ENCODE measurements around the gene TMEM245.
A peak's percentile ranks its signal among the peaks of the same experiment; 100 is the strongest.

TMEM245 gene

GRCh38 chr9:109020581-109021511 is 98.9 kb downstream of the TMEM245 start:
- DNase-seq = peak; percentile 5

GRCh38 chr9:109020113-109020512 is 99.6 kb downstream of the TMEM245 start:
- DNase-seq = no peak

- DNase-seq = no peak
Measured at GRCh38 chr9:109019420-109019819, 100.3 kb downstream of the TMEM245 start.

GRCh38 chr9:109017493-109017892 is 102.3 kb downstream of the TMEM245 start:
- no peak for DNase-seq

GRCh38 chr9:109017061-109017460 is 102.7 kb downstream of the TMEM245 start:
- no peak for DNase-seq

- DNase-seq = no peak
Measured at GRCh38 chr9:109016132-109016531, 103.6 kb downstream of the TMEM245 start.

GRCh38 chr9:109014608-109015280 is 105.0 kb downstream of the TMEM245 start:
- no peak for DNase-seq

GRCh38 chr9:109013679-109014607 is 105.8 kb downstream of the TMEM245 start:
- peak; percentile 10 for DNase-seq

- DNase-seq = no peak
Measured at GRCh38 chr9:109012876-109013678, 106.7 kb downstream of the TMEM245 start, which contains the start of gene CTNNAL1. Gene CTNNAL1, minus strand, starts transcription at chr9:109013499. Its CDS starts 57 bp downstream, at chr9:109013442.

- DNase-seq = no peak
Measured at GRCh38 chr9:109012009-109012875, 107.5 kb downstream of the TMEM245 start.

- DNase-seq = no peak
Measured at GRCh38 chr9:109011231-109011671, 108.5 kb downstream of the TMEM245 start.

- DNase-seq = no peak
Measured at GRCh38 chr9:109010746-109011145, 109.0 kb downstream of the TMEM245 start.

- no peak for DNase-seq
Measured at GRCh38 chr9:109005678-109006077, 114.1 kb downstream of the TMEM245 start.

- DNase-seq = no peak
Measured at GRCh38 chr9:109003116-109003515, 116.6 kb downstream of the TMEM245 start.

GRCh38 chr9:109002141-109002540 is 117.6 kb downstream of the TMEM245 start:
- no peak for DNase-seq

GRCh38 chr9:109001275-109001676 is 118.5 kb downstream of the TMEM245 start:
- DNase-seq = no peak

GRCh38 chr9:108997112-108997511 is 122.6 kb downstream of the TMEM245 start:
- DNase-seq = no peak

- DNase-seq = no peak
Measured at GRCh38 chr9:108996643-108997042, 123.1 kb downstream of the TMEM245 start.

GRCh38 chr9:108994695-108995094 is 125.1 kb downstream of the TMEM245 start:
- no peak for DNase-seq

GRCh38 chr9:108991479-108991878 is 128.3 kb downstream of the TMEM245 start:
- no peak for DNase-seq

- DNase-seq = no peak
Measured at GRCh38 chr9:108983885-108984284, 135.9 kb downstream of the TMEM245 start.
